ENCODE measurements around the gene NFATC2IP. TPM values are rescaled to one million over a fixed set of nuclear protein-coding genes. Genes with fewer than 3 reads are reported as not detected.

The NFATC2IP gene
- total RNA-seq, result 36.3 TPM
- long read RNA-seq, full-length matches to known transcripts, result 47 of 74 reads
- long read RNA-seq, partial matches to known transcripts, result 14 of 74 reads
- long read RNA-seq, other reads (novel, unspliced or antisense), result 13 of 74 reads

DNA sequence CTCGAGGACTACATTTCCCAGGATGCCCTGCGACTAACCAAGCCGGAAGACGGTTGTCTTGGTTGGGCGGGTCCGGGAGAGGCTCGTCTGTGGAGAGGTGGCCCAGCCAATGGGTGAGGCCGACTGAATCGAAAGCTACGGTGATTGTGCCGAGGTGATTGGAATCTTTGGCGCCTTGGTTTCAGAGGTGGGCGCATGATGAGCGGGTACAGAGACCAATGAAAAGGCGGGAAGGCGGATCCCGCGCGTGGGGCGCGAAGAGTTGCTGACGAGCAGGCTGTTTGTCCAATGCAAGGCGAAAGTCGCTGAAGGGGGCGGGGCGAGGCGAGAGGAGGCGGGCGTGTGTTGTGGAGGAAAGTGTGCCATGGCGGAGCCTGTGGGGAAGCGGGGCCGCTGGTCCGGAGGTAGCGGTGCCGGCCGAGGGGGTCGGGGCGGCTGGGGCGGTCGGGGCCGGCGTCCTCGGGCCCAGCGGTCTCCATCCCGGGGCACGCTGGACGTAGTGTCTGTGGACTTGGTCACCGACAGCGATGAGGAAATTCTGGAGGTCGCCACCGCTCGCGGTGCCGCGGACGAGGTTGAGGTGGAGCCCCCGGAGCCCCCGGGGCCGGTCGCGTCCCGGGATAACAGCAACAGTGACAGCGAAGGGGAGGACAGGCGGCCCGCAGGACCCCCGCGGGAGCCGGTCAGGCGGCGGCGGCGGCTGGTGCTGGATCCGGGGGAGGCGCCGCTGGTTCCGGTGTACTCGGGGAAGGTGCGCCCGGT is at the start of gene NFATC2IP:
Gene NFATC2IP, plus strand, starts transcription at position 290 of the 762 bp plus-strand sequence. Its CDS starts 75 bp downstream, at position 365.
- peaks cover 9% of the 10 kb centered on the region for H3K4me1 ChIP-seq
- peak; percentile 97 for ATAC-seq
- intact Hi-C loops (cut with DNase I), result no loop called here

DNA sequence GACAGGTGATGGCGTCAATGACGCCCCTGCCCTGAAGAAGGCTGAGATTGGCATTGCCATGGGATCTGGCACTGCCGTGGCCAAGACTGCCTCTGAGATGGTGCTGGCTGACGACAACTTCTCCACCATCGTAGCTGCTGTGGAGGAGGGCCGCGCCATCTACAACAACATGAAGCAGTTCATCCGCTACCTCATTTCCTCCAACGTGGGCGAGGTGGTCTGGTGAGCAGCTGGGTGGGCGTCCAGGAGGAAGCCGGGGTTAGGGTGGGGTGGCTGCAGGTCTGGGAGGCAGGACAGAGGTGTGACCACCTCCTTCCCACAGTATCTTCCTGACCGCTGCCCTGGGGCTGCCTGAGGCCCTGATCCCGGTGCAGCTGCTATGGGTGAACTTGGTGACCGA is 48.9 kb upstream of the NFATC2IP start:
- ATAC-seq (no peak), DNase-seq (no peak)
- intact Hi-C loops (cut with DNase I), result no loop called here
- peaks cover 20% of the 10 kb centered on the region for H3K36me3 ChIP-seq
- TF ChIP-seq, protein P1, sequence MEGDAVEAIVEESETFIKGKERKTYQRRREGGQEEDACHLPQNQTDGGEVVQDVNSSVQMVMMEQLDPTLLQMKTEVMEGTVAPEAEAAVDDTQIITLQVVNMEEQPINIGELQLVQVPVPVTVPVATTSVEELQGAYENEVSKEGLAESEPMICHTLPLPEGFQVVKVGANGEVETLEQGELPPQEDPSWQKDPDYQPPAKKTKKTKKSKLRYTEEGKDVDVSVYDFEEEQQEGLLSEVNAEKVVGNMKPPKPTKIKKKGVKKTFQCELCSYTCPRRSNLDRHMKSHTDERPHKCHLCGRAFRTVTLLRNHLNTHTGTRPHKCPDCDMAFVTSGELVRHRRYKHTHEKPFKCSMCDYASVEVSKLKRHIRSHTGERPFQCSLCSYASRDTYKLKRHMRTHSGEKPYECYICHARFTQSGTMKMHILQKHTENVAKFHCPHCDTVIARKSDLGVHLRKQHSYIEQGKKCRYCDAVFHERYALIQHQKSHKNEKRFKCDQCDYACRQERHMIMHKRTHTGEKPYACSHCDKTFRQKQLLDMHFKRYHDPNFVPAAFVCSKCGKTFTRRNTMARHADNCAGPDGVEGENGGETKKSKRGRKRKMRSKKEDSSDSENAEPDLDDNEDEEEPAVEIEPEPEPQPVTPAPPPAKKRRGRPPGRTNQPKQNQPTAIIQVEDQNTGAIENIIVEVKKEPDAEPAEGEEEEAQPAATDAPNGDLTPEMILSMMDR (IDR thresholded peaks at IDR 0.05), result no peak
- no peaks in the 10 kb centered on the region for H3K27me3 ChIP-seq
- H3K27ac ChIP-seq, result no peak overlapping the region
- no peaks in the 10 kb centered on the region for H3K4me1 ChIP-seq
- H3K9me3 ChIP-seq, result no peaks in the 10 kb centered on the region
- H3K4me3 ChIP-seq, result no peak overlapping the region

More for the DNA sequence above, at the start of gene NFATC2IP:
- TF ChIP-seq, protein P1 (IDR thresholded peaks at IDR 0.05), result no peak
- Histone ChIP-seq H3K27ac (peak within 1 kb of the TSS; percentile 90), H3K27me3 (no peaks in the 10 kb centered on the region), H3K9me3 (no peaks in the 10 kb centered on the region), H3K36me3 (peaks cover 28% of the 10 kb centered on the region), H3K4me3 (peak within 1 kb of the TSS; percentile 99)
- DNase-seq, result peak; percentile 99

DNA sequence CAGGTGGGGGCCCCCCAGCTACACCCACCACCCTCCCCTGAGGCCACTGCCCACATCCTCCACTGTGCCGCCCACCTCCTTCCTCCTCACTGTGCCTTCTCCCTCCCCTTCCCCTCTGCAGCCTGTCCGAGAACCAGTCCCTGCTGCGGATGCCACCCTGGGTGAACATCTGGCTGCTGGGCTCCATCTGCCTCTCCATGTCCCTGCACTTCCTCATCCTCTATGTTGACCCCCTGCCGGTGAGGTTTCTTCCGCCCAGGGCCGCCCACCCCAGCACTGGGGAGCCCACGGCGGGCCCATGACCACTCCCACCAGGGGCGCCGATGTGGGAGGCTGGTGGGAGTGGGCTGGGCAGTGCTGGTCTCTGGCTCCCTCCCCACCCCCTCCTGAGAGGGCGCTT is 47.8 kb upstream of the NFATC2IP start:
- no peak for DNase-seq
- Histone ChIP-seq H3K27ac (no peak overlapping the region), H3K9me3 (no peaks in the 10 kb centered on the region), H3K27me3 (no peaks in the 10 kb centered on the region), H3K4me1 (no peaks in the 10 kb centered on the region), H3K4me3 (no peak overlapping the region), H3K36me3 (peaks cover 24% of the 10 kb centered on the region)
- TF ChIP-seq, protein P1 (IDR thresholded peaks at IDR 0.05), result no peak
- intact Hi-C loops (cut with DNase I), result no loop called here
- ATAC-seq, result peak; percentile 8

DNA sequence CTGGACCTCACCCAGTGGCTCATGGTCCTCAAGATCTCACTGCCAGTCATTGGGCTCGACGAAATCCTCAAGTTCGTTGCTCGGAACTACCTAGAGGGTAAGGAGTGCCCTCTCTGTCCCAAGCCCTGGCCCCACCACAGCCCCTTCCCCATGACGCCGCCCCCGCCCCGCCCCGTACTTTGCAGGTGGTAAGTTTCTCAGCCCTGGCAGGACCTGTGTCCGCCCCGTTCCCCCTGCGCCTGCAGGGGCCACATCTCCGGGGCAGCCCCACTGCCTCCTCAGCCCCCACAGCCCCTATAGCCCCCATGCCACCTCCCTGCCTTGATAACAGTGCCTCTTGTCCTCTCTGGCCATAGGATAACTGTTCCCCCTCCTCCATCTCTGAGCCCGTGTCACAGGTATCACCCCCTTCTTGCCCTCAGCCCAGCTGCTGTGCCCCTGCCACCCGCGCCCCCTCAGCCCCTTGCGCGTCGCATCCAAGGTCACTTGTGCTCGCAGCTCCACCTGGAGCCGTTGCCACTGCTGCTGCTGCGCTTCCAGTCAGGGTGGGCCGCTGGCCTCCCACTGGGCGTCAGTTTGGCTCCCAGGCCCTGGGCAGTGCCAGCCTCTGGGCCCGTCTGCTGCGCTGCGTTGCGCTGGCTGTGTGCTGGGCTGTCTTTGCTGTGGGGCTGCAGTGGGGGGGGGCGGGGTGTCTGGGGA is 47.2 kb upstream of the NFATC2IP start:
- TF ChIP-seq, protein P1 (IDR thresholded peaks at IDR 0.05), result no peak
- DNase-seq (no peak), ATAC-seq (peak; percentile 6)
- Histone ChIP-seq H3K27ac (no peak overlapping the region), H3K27me3 (no peaks in the 10 kb centered on the region), H3K36me3 (peaks cover 30% of the 10 kb centered on the region), H3K4me3 (no peak overlapping the region), H3K4me1 (no peaks in the 10 kb centered on the region), H3K9me3 (no peaks in the 10 kb centered on the region)
- intact Hi-C loops (cut with DNase I), result no loop called here

DNA sequence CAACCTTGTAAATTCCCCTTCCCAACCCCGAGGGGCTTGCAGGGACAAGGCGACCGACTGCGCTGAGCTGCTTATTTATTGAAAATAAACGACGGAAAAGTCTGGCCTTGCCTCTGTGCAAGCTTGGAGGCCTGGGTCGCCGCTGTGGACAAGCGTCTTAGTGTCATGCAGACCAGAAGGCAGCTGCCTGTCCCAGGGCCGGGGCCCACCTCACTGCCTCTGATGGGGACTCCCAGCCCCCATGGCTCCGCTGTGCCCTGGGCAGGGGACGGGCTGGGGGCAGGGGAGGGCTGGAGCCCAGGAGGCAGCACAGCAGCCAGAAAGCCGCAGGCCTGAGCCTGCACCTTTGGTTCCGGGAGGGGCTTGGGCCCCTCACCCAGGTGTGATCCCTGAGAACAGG is 46.4 kb upstream of the NFATC2IP start:
- Histone ChIP-seq H3K27me3 (no peaks in the 10 kb centered on the region), H3K4me1 (no peaks in the 10 kb centered on the region), H3K27ac (no peak overlapping the region), H3K4me3 (no peak overlapping the region), H3K9me3 (no peaks in the 10 kb centered on the region), H3K36me3 (peaks cover 39% of the 10 kb centered on the region)
- DNase-seq, result no peak
- intact Hi-C loops (cut with DNase I), result no loop called here
- ATAC-seq, result no peak
- TF ChIP-seq, protein P1 (IDR thresholded peaks at IDR 0.05), result no peak
